CD4-positive, alpha-beta T cell treated with Interleukin-15 for 1 hour (primary cell): ENCODE data around the gene DCAF17.
"Not testable (repeated sequence)": the region's sequence is repeated elsewhere in the genome, so short reads cannot be mapped to it uniquely, and the experiment has no call there.

ENCODE experiments used
- DNase-seq: peaks from one replicate; pipeline ENCODE4 v3.0.0-alpha.2; 2020

DCAF17 gene

GRCh38 chr2:171515672-171516298 is 81.8 kb downstream of the DCAF17 start:
- DNase-seq: no peak

DNA sequence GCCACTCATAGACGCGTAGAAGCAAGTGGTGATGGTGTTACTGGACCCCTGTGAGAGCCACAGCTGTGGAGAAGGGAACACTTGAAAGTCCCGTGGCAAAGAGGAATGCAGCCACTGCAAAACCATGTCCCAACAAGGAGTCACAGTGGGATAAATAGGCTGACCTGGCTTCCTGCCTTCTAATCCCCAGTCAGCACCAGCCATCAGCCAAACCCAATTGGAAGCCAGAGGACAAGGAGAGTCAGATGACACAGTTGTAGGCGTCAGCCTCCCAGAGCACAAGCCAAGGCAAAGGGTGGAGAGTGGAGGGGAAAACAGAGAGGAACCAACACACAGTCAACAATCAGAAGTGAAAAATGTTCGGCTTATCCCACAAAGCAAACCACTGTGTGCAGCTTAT is 82.8 kb downstream of the DCAF17 start:
- no peak for DNase-seq

DNA sequence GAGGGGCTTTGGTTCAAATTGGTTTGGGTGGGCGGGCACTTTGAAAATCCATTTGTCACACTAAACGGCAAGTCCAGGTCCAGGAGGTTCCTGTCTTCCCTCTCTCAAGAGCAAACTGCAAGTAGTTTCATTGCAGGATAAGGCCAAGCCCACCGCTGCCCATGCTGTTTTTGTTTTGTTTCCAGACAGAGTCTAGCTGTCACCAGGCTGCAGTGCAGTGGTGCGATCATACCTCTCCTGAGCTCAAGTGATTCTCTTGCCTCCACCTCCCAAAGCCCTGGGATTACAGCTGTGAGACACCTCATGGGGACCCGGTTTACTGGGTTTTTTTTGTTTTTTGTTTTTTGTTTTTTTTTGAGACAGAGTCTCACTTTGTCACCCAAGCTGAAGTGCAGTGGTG is 86.4 kb downstream of the DCAF17 start:
- no peak for DNase-seq

GRCh38 chr2:171521361-171522051 is 87.5 kb downstream of the DCAF17 start:
- DNase-seq: no peak

DNA sequence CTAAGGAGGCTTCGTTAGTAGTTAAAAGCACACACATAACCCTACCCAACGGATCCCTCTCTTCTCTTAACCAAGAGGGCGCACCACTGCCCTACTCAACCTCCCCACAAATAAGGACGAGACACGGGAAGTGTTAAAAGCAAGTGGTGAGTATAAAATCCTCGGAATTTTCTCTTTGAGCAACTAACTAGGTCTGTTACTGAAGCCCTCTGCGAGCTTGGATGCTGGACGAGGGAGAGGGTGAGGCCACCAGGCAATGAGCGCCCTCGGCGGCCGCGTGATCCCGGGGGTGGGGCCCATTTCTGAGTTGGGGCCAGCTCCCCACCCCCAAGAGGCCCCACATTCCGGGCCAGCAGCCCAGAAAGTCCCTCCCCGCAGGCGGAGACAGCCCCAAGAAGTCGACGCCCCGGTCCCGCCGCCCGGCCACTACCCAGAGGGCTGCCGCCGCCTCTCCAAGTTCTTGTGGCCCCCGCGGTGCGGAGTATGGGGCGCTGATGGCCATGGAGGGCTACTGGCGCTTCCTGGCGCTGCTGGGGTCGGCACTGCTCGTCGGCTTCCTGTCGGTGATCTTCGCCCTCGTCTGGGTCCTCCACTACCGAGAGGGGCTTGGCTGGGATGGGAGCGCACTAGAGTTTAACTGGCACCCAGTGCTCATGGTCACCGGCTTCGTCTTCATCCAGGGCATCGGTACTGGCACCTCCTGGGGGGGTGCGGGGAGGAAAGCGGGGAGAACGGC is 88.2 kb downstream of the DCAF17 start, which contains the start of gene CYBRD1:
TSS of gene CYBRD1 (plus strand) at position 423 of the 736 bp plus-strand sequence. CDS start at position 495, 72 bp downstream.
- DNase-seq: no peak

GRCh38 chr2:171522788-171523087 is 88.7 kb downstream of the DCAF17 start:
- no peak for DNase-seq

- no peak for DNase-seq
These were observed 89.3 kb downstream of the DCAF17 start for GRCh38 chr2:171523088-171524017.

DNA sequence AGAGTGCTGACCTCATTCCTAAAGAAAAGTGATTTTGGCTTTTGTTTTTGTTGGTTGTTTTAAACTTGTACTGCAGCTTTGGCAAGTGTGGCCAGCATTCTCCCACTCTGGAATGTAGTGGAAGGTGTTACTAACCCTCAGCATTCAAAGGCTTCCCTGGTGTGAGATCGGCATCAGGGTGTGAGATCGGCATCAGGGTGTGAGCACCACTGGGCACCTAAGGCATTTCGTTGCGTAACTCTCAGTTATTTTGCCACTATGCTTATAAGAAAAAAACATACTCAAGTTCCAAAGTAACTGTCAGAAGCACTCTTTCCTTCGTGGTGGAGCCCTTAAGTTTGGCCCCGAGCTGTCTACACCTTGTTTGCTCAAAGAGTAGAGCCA is 90.0 kb downstream of the DCAF17 start:
- no peak for DNase-seq

- no peak for DNase-seq
These were observed 95.9 kb downstream of the DCAF17 start for GRCh38 chr2:171529914-171530313.

GRCh38 chr2:171530378-171530777 is 96.4 kb downstream of the DCAF17 start:
- DNase-seq: no peak

DNA sequence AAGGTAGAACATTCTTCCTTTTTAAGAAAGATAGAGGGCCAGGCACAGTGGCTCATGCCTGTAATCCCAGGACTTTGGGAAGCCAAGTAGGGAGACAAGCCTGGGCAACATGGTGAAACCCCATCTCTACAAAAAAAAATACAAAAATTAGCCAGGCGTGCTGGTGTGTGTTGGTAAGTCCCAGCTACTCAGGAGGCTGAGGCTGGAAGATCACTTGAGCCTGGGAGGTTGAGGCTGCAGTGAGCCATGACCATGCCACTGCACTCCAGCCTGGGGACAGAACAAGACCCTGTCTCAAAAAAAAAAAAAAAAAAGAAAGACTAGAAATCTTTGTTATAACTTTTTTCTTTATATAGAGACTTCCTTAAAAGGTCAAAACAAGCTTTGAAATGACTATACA is 96.8 kb downstream of the DCAF17 start:
- not testable (repeated sequence) for DNase-seq

GRCh38 chr2:171531291-171531690 is 97.3 kb downstream of the DCAF17 start:
- DNase-seq: no peak

GRCh38 chr2:171531836-171532450 is 97.9 kb downstream of the DCAF17 start:
- DNase-seq: no peak

DNA sequence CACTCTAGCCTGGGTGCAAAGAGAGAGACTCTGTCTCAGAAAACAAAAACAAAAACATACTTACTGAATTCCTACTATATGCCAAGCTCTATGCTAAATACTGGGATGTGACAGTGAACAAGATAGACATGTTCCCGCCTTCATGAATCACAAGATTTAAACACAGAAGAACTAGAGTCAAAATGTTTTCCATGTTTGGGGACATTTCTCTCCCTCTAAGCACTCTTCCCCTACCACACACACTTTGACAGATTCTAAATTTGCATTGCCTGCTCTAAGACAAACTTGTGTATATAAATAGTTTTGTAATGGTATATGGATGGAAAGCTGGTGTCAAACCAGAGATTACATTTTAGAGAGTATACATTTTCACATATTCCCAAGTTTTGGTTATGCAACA is 99.3 kb downstream of the DCAF17 start:
- DNase-seq: no peak
